ENCODE results near the gene FAM237B.
"Not testable (repeated sequence)": the region's sequence is repeated elsewhere in the genome, so short reads cannot be mapped to it uniquely, and the experiment has no call there.

FAM237B gene

DNA sequence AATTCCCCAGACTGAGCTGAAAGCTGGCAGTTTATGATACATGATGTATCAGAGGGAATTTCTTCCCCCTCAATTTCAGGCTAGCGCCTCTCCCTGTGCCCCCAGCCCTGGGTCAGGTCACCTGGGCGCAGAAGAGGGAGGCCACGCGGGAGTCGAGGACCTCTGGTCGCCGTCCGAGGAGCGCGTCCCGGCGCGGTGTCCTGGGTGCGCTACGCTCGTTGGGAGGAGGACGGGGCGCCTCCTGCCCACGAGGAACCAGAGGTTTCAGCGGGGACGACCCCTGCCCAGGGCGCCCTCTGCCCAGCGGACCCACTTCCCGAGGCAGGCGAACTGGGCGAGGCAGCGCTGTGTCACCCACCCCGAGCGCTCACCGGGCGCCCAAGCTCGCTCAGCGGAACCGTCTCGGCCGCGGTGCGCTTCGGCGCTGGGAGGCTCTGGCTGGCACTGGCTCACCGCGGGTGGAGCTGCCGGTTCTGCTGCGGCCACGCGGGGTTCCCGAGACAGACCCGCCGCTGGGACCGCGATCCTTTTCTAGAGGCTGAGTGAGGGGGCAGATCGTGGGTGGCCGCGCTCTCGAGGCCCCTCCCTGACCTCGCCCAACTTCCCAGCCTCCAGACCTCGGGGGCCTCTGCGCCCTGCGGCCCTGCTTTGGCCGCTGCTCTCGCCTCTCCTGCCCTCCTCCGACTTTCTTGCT is at the start of gene FAM237B:
Gene FAM237B (minus strand): TSS at position 504 of the 694 bp plus-strand sequence. CDS start 1,556 bp downstream, outside the sequence.
- no peak for DNase-seq (ENCODE audit: low read depth)

DNA sequence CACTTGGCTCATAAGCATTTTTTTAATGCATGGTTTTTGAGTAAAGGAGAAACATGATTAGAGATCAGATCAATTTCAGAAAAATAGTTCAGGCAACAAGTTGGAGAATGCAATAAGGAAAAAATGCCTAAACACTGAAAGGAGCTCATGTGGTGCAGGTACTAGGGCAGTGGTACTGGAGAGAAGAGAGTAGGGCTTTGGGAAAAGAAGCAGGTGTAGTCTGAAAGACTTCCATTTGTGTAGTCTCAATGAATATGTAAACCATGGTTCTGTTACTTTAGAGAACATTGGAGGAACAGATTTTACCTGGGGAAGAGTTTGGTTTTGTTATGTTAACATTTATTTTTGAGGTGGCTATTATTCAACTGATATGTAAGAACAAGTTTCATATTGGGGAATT is 30.9 kb upstream of the FAM237B start:
- DNase-seq (ENCODE audit: low read depth) = no peak

GRCh38 chr7:90350032-90350431 is 28.9 kb upstream of the FAM237B start:
- DNase-seq (ENCODE audit: low read depth) = not testable (repeated sequence)

DNA sequence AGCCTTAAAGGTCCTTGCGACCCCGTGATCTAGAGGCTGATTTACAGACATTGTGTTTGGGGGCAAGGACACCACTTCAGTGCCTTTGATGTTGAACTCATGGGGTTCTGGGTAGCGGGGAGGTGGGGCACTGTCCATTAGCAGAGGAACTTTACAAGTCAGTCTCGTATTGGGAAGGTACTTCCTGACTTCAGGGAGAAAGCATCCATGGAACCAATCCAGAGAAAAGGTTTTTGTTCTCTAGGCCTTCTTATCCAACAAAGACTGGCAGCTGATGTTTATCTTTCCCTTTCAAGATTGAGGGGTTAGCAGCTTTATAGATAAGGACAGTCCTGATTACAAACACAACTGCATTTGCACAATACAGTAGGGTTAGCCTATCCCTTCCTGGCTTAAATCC is 28.2 kb upstream of the FAM237B start:
- DNase-seq (ENCODE audit: low read depth) = no peak

DNA sequence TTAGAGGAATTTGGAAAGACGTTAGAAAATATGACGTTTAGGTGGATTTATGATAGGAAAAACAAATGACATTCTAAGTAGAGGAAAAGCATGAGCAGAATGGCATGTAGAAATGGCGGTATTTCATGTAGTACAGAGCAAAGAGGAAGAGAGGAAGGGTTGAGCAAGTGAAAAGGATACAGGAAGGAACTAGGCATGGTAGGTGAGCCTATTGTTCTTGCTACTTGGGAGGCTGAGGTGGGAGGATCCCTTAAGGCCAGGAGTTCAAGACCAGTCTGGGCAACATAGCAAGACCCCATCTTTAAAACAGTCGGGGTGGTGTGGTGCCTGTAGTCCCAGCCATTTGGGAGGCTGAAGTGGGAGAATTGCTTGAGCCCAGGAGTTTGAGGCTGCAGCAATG is 26.7 kb upstream of the FAM237B start:
- no peak for DNase-seq (ENCODE audit: low read depth)

GRCh38 chr7:90346336-90347125 is 25.4 kb upstream of the FAM237B start, which contains the start of gene GTPBP10:
Gene GTPBP10 (plus strand): TSS chr7:90346716. CDS start chr7:90346742, 26 bp downstream.
- DNase-seq (ENCODE audit: low read depth) = peak; percentile 94

- no peak for DNase-seq (ENCODE audit: low read depth)
Observed at GRCh38 chr7:90345595-90346335, 24.7 kb upstream of the FAM237B start.

- DNase-seq (ENCODE audit: low read depth) = no peak
Observed at GRCh38 chr7:90345016-90345415, 23.9 kb upstream of the FAM237B start.

- no peak for DNase-seq (ENCODE audit: low read depth)
Observed at GRCh38 chr7:90337106-90337505, 16.0 kb upstream of the FAM237B start.

DNA sequence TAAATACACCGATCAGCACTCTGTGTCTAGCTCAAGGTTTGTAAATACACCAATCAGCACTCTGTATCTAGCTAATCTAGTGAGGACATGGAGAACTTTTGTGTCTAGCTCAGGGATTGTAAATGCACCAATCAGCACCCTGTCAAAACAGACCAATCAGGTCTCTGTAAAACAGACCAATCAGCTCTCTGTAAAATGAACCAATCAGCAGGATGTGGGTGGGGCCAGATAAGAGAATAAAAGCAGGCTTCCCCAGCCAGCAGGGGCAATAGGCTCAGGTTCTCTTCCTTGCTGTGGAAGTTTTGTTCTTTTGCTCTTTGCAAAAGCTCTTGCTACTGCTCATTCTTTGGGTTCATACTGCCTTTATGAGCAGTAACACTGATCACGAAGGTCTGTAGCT is 13.8 kb upstream of the FAM237B start:
- not testable (repeated sequence) for DNase-seq (ENCODE audit: low read depth)

GRCh38 chr7:90334193-90334843 is 13.2 kb upstream of the FAM237B start:
- no peak for DNase-seq (ENCODE audit: low read depth)

DNA sequence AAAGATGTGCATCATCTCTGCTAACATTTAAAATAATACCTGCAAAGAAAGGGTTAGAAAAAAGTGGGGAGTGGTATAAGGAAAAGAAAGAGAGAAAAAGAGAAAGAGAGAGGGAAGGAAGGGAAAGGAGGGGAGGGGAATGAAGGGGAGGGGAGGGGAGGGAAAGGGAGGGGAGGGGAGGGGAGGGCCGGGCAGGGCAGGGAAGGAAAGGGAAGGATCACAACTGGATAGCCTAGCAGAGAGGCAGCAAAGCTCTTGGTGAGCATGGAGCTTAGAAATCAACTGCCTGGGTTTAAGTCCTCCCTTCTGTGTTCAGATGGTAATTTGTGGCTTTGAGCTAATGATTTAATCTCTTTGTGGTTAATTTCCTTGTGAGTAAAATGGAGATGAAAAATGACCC is 5.4 kb upstream of the FAM237B start:
- DNase-seq (ENCODE audit: low read depth) = no peak

- no peak for DNase-seq (ENCODE audit: low read depth)
Observed at GRCh38 chr7:90322837-90323236, 1.7 kb upstream of the FAM237B start.

DNA sequence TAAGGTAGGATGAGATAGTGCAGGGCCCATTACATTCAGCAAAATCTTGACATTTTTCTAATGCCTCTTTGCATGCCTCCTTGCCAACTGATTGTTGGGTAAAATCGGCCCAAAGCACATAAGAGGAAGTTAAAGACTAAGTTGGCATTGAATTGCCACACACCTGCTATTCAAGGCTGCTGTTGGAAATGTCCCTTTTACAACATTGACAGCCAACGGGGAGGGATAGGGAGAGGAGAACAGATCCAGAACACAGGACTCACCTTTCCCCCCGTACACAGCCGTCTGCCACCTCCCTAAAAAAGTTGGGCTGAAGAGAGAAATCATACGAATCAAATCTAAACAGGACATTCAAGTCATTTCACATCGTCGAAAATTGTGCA is 695 bp downstream of the FAM237B start:
- DNase-seq (ENCODE audit: low read depth) = no peak

GRCh38 chr7:90320014-90320413 is 1.1 kb downstream of the FAM237B start:
- no peak for DNase-seq (ENCODE audit: low read depth)

- no peak for DNase-seq (ENCODE audit: low read depth)
Observed at GRCh38 chr7:90313907-90314306, 7.2 kb downstream of the FAM237B start.

GRCh38 chr7:90312745-90313144 is 8.4 kb downstream of the FAM237B start:
- DNase-seq (ENCODE audit: low read depth) = no peak

DNA sequence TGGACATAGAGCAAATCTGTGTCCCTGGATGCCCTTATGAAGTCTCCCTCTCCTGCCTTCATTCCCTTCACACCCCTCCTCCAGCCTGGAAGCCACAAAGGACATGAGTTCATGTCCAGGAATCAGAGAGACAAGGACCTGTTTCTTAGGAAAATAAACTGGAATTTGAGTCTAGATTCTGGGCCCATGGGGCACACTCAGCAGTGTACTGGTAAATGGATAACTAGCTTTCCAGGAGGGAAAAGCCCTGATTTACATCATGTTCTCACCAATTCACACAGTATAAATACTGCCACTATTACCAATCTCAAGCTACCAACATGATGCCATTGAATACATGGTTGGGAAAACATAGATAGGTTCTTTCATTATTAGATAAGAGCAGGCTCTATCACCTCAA is 9.9 kb downstream of the FAM237B start:
- DNase-seq (ENCODE audit: low read depth) = no peak

GRCh38 chr7:90309872-90310271 is 11.2 kb downstream of the FAM237B start:
- no peak for DNase-seq (ENCODE audit: low read depth)

- DNase-seq (ENCODE audit: low read depth) = no peak
Observed at GRCh38 chr7:90303241-90303640, 17.9 kb downstream of the FAM237B start.

GRCh38 chr7:90298145-90299038 is 22.7 kb downstream of the FAM237B start:
- no peak for DNase-seq (ENCODE audit: low read depth)
